SU-DHL-6 (cell line): ENCODE data around the gene SLC9C1.
A peak's percentile ranks its signal among the peaks of the same experiment; 100 is the strongest.

Source experiments
- H2AFZ ChIP-seq: fragments of 200-600 bp; sonication (generic); 2 replicates; pipeline ENCODE4 v1.6.1; 2014; ENCODE audit warnings: low read depth, mild to moderate bottlenecking, moderate library complexity, mixed read lengths, antibody characterized with exemption, low read length; ENCODE audit not compliant: severe bottlenecking
- H3F3A ChIP-seq: fragments of 200-600 bp; shearing (Covaris generic); 2 replicates; pipeline ENCODE4 v1.6.0; 2016; ENCODE audit warnings: antibody characterized with exemption, mild to moderate bottlenecking; ENCODE audit not compliant: insufficient read depth
- H3K27ac ChIP-seq: fragments of 200-600 bp; sonication (generic); 2 replicates; pipeline ENCODE4 v1.5.1; 2016; ENCODE audit warnings: low read depth, mild to moderate bottlenecking, low read length, moderate library complexity, mixed read lengths
- H3K27me3 ChIP-seq: fragments of 200-600 bp; sonication (generic), shearing (Covaris generic); 2 replicates; pipeline ENCODE4 v1.6.0; 2014; ENCODE audit warnings: mild to moderate bottlenecking, low read length
- H3K36me3 ChIP-seq: fragments of 200-600 bp; sonication (generic); 2 replicates; pipeline ENCODE4 v1.6.1; 2014; ENCODE audit warnings: mild to moderate bottlenecking, low read length, mixed read lengths
- H3K4me2 ChIP-seq: fragments of 300-600, 200-600 bp; shearing (Covaris generic), sonication (generic); 2 replicates; pipeline ENCODE4 v1.6.0; 2014; ENCODE audit warnings: low read length, low read depth, mild to moderate bottlenecking; ENCODE audit not compliant: poor library complexity, severe bottlenecking
- H3K4me3 ChIP-seq: fragments of 200-600 bp; sonication (generic); 2 replicates; pipeline ENCODE4 v1.5.1; 2014; ENCODE audit warnings: antibody characterized with exemption, low read length, mild to moderate bottlenecking, mixed read lengths; ENCODE audit not compliant: insufficient read depth, poor library complexity, severe bottlenecking
- H3K79me2 ChIP-seq: fragments of 200-600 bp; sonication (generic); 2 replicates; pipeline ENCODE4 v1.6.1; 2014; ENCODE audit warnings: mild to moderate bottlenecking, low read length, moderate library complexity; ENCODE audit not compliant: insufficient read depth
- H3K9ac ChIP-seq: fragments of 200-600 bp; sonication (generic); 2 replicates; pipeline ENCODE4 v1.7.0; 2014; ENCODE audit warnings: mild to moderate bottlenecking, low read length
- H3K9me2 ChIP-seq: fragments of 200-600 bp; sonication (generic); replicated peaks from 2 replicates; pipeline ENCODE4 v1.6.1; 2014; ENCODE audit warnings: low read length; ENCODE audit not compliant: insufficient read depth
- H3K9me3 ChIP-seq: fragments of 200-600 bp; sonication (generic); 2 replicates; pipeline ENCODE4 v1.6.1; 2014; ENCODE audit warnings: low read length, mixed read lengths; ENCODE audit not compliant: insufficient read depth
- H4K20me1 ChIP-seq: fragments of 200-600 bp; sonication (generic); 2 replicates; pipeline ENCODE4 v1.6.1; 2014; ENCODE audit warnings: low read depth, mild to moderate bottlenecking, antibody characterized with exemption, low read length, moderate library complexity, mixed read lengths
- CTCF ChIP-seq: fragments of 200-600 bp; sonication (generic); IDR thresholded peaks from one replicate; pipeline ENCODE4 v1.5.1; 2017; ENCODE audit warnings: antibody characterized with exemption, mild to moderate bottlenecking, low read length, moderate library complexity; ENCODE audit not compliant: insufficient read depth, poor library complexity, severe bottlenecking
- EZH2phosphoT487 ChIP-seq: fragments of 200-600 bp; sonication (generic), shearing (Covaris generic); conservative IDR thresholded peaks from 2 replicates; pipeline ENCODE4 v1.6.1; 2018; ENCODE audit warnings: mild to moderate bottlenecking, antibody characterized with exemption, low read length, moderate library complexity, mixed read lengths

The SLC9C1 gene

GRCh38 chr3:112123548-112123947 lies 170.5 kb downstream of the SLC9C1 start:
- no peaks in the 10 kb centered on the region for H3K9me3 ChIP-seq
- peaks cover 82% of the 10 kb centered on the region for H3F3A ChIP-seq
- no peaks in the 10 kb centered on the region for H3K9me2 ChIP-seq
- H3K79me2 ChIP-seq = peaks cover 33% of the 10 kb centered on the region
- no peaks in the 10 kb centered on the region for H4K20me1 ChIP-seq
- H3K4me3 ChIP-seq = no peak overlapping the region
- no peaks in the 10 kb centered on the region for H3K27me3 ChIP-seq
- peaks cover 42% of the 10 kb centered on the region for H3K36me3 ChIP-seq
- no peak for TF ChIP-seq EZH2phosphoT487
- TF ChIP-seq CTCF = no peak
- H2AFZ ChIP-seq = no peak overlapping the region
- peak overlapping the region; percentile 99 for H3K27ac ChIP-seq
- H3K4me2 ChIP-seq = peak overlapping the region; percentile 85
- H3K9ac ChIP-seq = no peak overlapping the region; the same call in 1 of the 2 replicates

- Histone ChIP-seq H3K4me2 (peak overlapping the region; percentile 85), H3K27me3 (no peaks in the 10 kb centered on the region), H3K36me3 (peaks cover 35% of the 10 kb centered on the region), H3K9ac (peak overlapping the region; percentile 17; the same call in 1 of the 2 replicates), H3K9me3 (no peaks in the 10 kb centered on the region), H4K20me1 (no peaks in the 10 kb centered on the region), H3K4me3 (no peak overlapping the region), H3K27ac (peak overlapping the region; percentile 99), H3K79me2 (peaks cover 26% of the 10 kb centered on the region), H3F3A (peaks cover 82% of the 10 kb centered on the region), H2AFZ (no peak overlapping the region), H3K9me2 (no peaks in the 10 kb centered on the region)
- TF ChIP-seq EZH2phosphoT487 = no peak
- no peak for TF ChIP-seq CTCF
Measured at GRCh38 chr3:112122870-112123269, 171.1 kb downstream of the SLC9C1 start.

- peaks cover 16% of the 10 kb centered on the region; the same call in 1 of the 2 replicates for H3K79me2 ChIP-seq
- peaks cover 26% of the 10 kb centered on the region for H3K36me3 ChIP-seq
- no peaks in the 10 kb centered on the region for H4K20me1 ChIP-seq
- peak overlapping the region; percentile 85 for H3K4me2 ChIP-seq
- peak overlapping the region; percentile 25 for H3K4me3 ChIP-seq
- H3K9ac ChIP-seq = peak overlapping the region; percentile 44
- peaks cover 82% of the 10 kb centered on the region for H3F3A ChIP-seq
- H3K27ac ChIP-seq = peak overlapping the region; percentile 99
- H2AFZ ChIP-seq = no peak overlapping the region
- H3K27me3 ChIP-seq = no peaks in the 10 kb centered on the region
- H3K9me2 ChIP-seq = no peaks in the 10 kb centered on the region
- TF ChIP-seq EZH2phosphoT487 = no peak
- no peak for TF ChIP-seq CTCF
- no peaks in the 10 kb centered on the region for H3K9me3 ChIP-seq
Measured at GRCh38 chr3:112121577-112122547, 172.2 kb downstream of the SLC9C1 start.
